NCI-H2196 treated with DMSO at 0.1 percent for 48 hours (cell line): Measurements from ENCODE around the gene EIF4B.

ENCODE experiments used
- DNase-seq: peaks from one replicate; lab custom pipeline; 2025; ENCODE audit not compliant: unreplicated experiment; lab: John Stamatoyannopoulos, UW

Gene EIF4B

GRCh38 chr12:53044896-53045695, 38.8 kb downstream of the EIF4B start:
- DNase-seq: no peak

GRCh38 chr12:53045696-53046045, 39.4 kb downstream of the EIF4B start:
- no peak for DNase-seq

- peak; percentile 92 for DNase-seq
Observed at GRCh38 chr12:53046655-53047220, 40.5 kb downstream of the EIF4B start.

GRCh38 chr12:53047221-53048032, 41.2 kb downstream of the EIF4B start:
- peak; percentile 92 for DNase-seq

- no peak for DNase-seq
Observed at GRCh38 chr12:53048033-53048779, 42.0 kb downstream of the EIF4B start.

- no peak for DNase-seq
Observed at GRCh38 chr12:53048780-53049401, 42.6 kb downstream of the EIF4B start.

GRCh38 chr12:53049571-53050318, 43.5 kb downstream of the EIF4B start, which contains the start of gene TNS2:
TSS of gene TNS2 (plus strand) at chr12:53050065. CDS start at chr12:53050186, 121 bp downstream.
- DNase-seq: no peak

GRCh38 chr12:53050426-53051057, 44.3 kb downstream of the EIF4B start:
- no peak for DNase-seq

GRCh38 chr12:53051058-53051880, 45.0 kb downstream of the EIF4B start:
- DNase-seq: no peak

- no peak for DNase-seq
Observed at GRCh38 chr12:53051881-53052412, 45.7 kb downstream of the EIF4B start.

- peak; percentile 64 for DNase-seq
Observed at GRCh38 chr12:53052419-53053217, 46.4 kb downstream of the EIF4B start.

GRCh38 chr12:53053218-53054111, 47.2 kb downstream of the EIF4B start:
- peak; percentile 62 for DNase-seq

- peak; percentile 99 for DNase-seq
Observed at GRCh38 chr12:53054112-53054878, 48.0 kb downstream of the EIF4B start.

- no peak for DNase-seq
Observed at GRCh38 chr12:53055471-53056266, 49.4 kb downstream of the EIF4B start.

- no peak for DNase-seq
Observed at GRCh38 chr12:53056296-53056695, 50.0 kb downstream of the EIF4B start.
